H1 (cell line): Measurements from ENCODE around the gene SRF. TPM values are rescaled to one million over a fixed set of nuclear protein-coding genes. Genes with fewer than 3 reads are reported as not detected.

ENCODE experiments used
- CHD2 ChIP-seq: IDR thresholded peaks from 2 replicates; pipeline ENCODE4 v1.6.1; 2012; ENCODE audit warnings: low read length, improper control_type of control experiment
- CHD7 ChIP-seq: fragments of 300-600 bp; sonication (generic); IDR thresholded peaks from 2 replicates; pipeline ENCODE4 v1.7.1; 2012; ENCODE audit warnings: low read length, moderate library complexity, mild to moderate bottlenecking, inconsistent platforms; ENCODE audit not compliant: insufficient replicate concordance
- EGR1 ChIP-seq: IDR thresholded peaks from 2 replicates; pipeline ENCODE4 v1.6.1; 2011; ENCODE audit warnings: low read depth, low read length, borderline replicate concordance
- HDAC6 ChIP-seq: IDR thresholded peaks from one replicate; pipeline ENCODE4 v1.7.1; 2012; ENCODE audit warnings: low read depth, mild to moderate bottlenecking, inconsistent platforms, low read length, moderate library complexity
- POU5F1 ChIP-seq: IDR thresholded peaks from 2 replicates; pipeline ENCODE4 v1.6.1; 2011; ENCODE audit warnings: low read depth, mild to moderate bottlenecking, low read length, moderate library complexity
- RNF2 ChIP-seq: fragments of 200-900, 300-1000 bp; sonication (generic); IDR thresholded peaks from 2 replicates; pipeline ENCODE4 v1.7.1; 2016; ENCODE audit warnings: borderline replicate concordance, low read depth, mild to moderate bottlenecking, antibody characterized with exemption, low read length; ENCODE audit not compliant: poor library complexity, severe bottlenecking; ENCODE audit errors: missing control alignments
- TAF1 ChIP-seq: IDR thresholded peaks from 2 replicates; pipeline ENCODE4 v1.6.1; 2011; ENCODE audit warnings: mild to moderate bottlenecking, low read depth, low read length
- TAF7 ChIP-seq: optimal IDR thresholded peaks from 2 replicates; pipeline ENCODE3; 2011; ENCODE audit warnings: low read depth, mild to moderate bottlenecking, inconsistent platforms, low read length, moderate library complexity, borderline replicate concordance
- TEAD4 ChIP-seq: IDR thresholded peaks from 2 replicates; pipeline ENCODE4 v1.6.1; 2012; ENCODE audit warnings: low read depth, low read length, inconsistent platforms, mixed read lengths
- polyA plus RNA-seq, 7 experiments: library from polyadenylated mRNA; depleted of rRNA in 3 of 7; stranded (reverse) in 5 of 7; unstranded in 2 of 7; fragments of >200 nt in 5 of 7; fragments of 200-250 nt in 2 of 7; gene quantifications; 1 replicate in 5 of 7; 2 replicates in 1 of 7; 4 replicates in 1 of 7; pipeline versions ENCODE4 v1.2.1 to v1.2.3, GENCODE V29; 2011 to 2013; ENCODE audit warnings: missing spikeins in 2 of 7, mixed read lengths in 2 of 7
- total RNA-seq: library from RNA; stranded (reverse); fragmentation: NEBNext Ultra II Directional; extraction: Animal tissue kit (Norgen Biotek cat#: 25700); gene quantifications from 2 replicates; pipeline ENCODE4 v1.2.1, GENCODE V29; 2021

Gene SRF
- total and polyA plus RNA-seq, 2 of the 8 experiments (the other 6 are each of a cell fraction or from before 2014, with no cell fraction given) = 49.0 to 69.5 TPM

- no peak for TF ChIP-seq CHD7
- TF ChIP-seq TEAD4 = no peak
- no peak for TF ChIP-seq CHD2
- no peak for TF ChIP-seq EGR1
- no peak for TF ChIP-seq TAF1
- no peak for TF ChIP-seq HDAC6
- TF ChIP-seq TAF7 = no peak
- TF ChIP-seq POU5F1 = no peak
- TF ChIP-seq RNF2 = no peak
- TF ChIP-seq, all 59 proteins: peak for 0
Measured at GRCh38 chr6:43159599-43159998, 11.5 kb upstream of the SRF start (continued).
